Measurements from ENCODE around the gene CD6. TPM values are rescaled to one million over a fixed set of nuclear protein-coding genes. Genes with fewer than 3 reads are reported as not detected.

Gene CD6
- total and polyA plus RNA-seq, 9 donors = 0.42 to 3.4 (median 0.69) TPM

GRCh38 chr11:61055776-61056175, 84.3 kb downstream of the CD6 start:
- no peaks in the 10 kb centered on the region for H3K4me1 ChIP-seq (ENCODE audit: insufficient read depth)
- WGBS, 3 donors = 95% methylated on average over 8 of the region's 8 CpGs
- H3K4me3 ChIP-seq = no peak overlapping the region
- H3K9me3 ChIP-seq = no peaks in the 10 kb centered on the region
- no peak for DNase-seq
- no peak for TF ChIP-seq POLR2A (IDR thresholded peaks at IDR 0.05)
- TF ChIP-seq EP300 (IDR thresholded peaks at IDR 0.05) = no peak
- TF ChIP-seq CTCF (IDR thresholded peaks at IDR 0.05) = no peak
- no peaks in the 10 kb centered on the region for H3K27me3 ChIP-seq
- no peaks in the 10 kb centered on the region for H3K36me3 ChIP-seq
- intact Hi-C loops (cut with DNase I) = no loop called here
- H3K27ac ChIP-seq = no peak overlapping the region

- 77 to 82% (median 80%) methylated on average over 6 of the region's 6 CpGs for WGBS, 3 donors
- H3K4me3 ChIP-seq = no peak overlapping the region
- no peak overlapping the region for H3K27ac ChIP-seq
- intact Hi-C loops (cut with DNase I) = no loop called here
- H3K4me1 ChIP-seq (ENCODE audit: insufficient read depth) = no peaks in the 10 kb centered on the region
- TF ChIP-seq POLR2A (IDR thresholded peaks at IDR 0.05) (no peak), EP300 (IDR thresholded peaks at IDR 0.05) (no peak), CTCF (IDR thresholded peaks at IDR 0.05) (no peak)
- no peak for DNase-seq
- H3K36me3 ChIP-seq = no peaks in the 10 kb centered on the region
- no peaks in the 10 kb centered on the region for H3K27me3 ChIP-seq
- H3K9me3 ChIP-seq = no peaks in the 10 kb centered on the region
Observed at GRCh38 chr11:61056571-61056970, 85.1 kb downstream of the CD6 start.

GRCh38 chr11:61056981-61057380, 85.5 kb downstream of the CD6 start:
- WGBS, 3 donors = 79 to 84% (median 81%) methylated on average over 7 of the region's 7 CpGs
- H3K4me1 ChIP-seq (ENCODE audit: insufficient read depth) = no peaks in the 10 kb centered on the region
- no peak overlapping the region for H3K27ac ChIP-seq
- no peak for TF ChIP-seq POLR2A (IDR thresholded peaks at IDR 0.05)
- DNase-seq = no peak
- intact Hi-C loops (cut with DNase I) = no loop called here
- H3K36me3 ChIP-seq = no peaks in the 10 kb centered on the region
- no peaks in the 10 kb centered on the region for H3K27me3 ChIP-seq
- H3K9me3 ChIP-seq = no peaks in the 10 kb centered on the region
- no peak overlapping the region for H3K4me3 ChIP-seq

GRCh38 chr11:61057615-61058014, 86.1 kb downstream of the CD6 start:
- DNase-seq = no peak
- TF ChIP-seq CTCF (IDR thresholded peaks at IDR 0.05) (no peak), POLR2A (IDR thresholded peaks at IDR 0.05) (no peak), EP300 (IDR thresholded peaks at IDR 0.05) (no peak)
- no peaks in the 10 kb centered on the region for H3K27me3 ChIP-seq
- WGBS, 3 donors = 85 to 90% (median 86%) methylated on average over 12 of the region's 12 CpGs
- no peaks in the 10 kb centered on the region for H3K36me3 ChIP-seq
- intact Hi-C loops (cut with DNase I) = no loop called here
- no peaks in the 10 kb centered on the region for H3K9me3 ChIP-seq
- H3K4me3 ChIP-seq = no peak overlapping the region
- no peak overlapping the region for H3K27ac ChIP-seq
- H3K4me1 ChIP-seq (ENCODE audit: insufficient read depth) = no peaks in the 10 kb centered on the region

GRCh38 chr11:61058583-61059259, 87.2 kb downstream of the CD6 start:
- Histone ChIP-seq H3K36me3 (no peaks in the 10 kb centered on the region), H3K27me3 (no peaks in the 10 kb centered on the region), H3K4me1 (ENCODE audit: insufficient read depth) (no peaks in the 10 kb centered on the region), H3K4me3 (no peak overlapping the region), H3K27ac (no peak overlapping the region), H3K9me3 (no peaks in the 10 kb centered on the region)
- WGBS, 3 donors = 81 to 84% (median 84%) methylated on average over 14 of the region's 14 CpGs
- TF ChIP-seq CTCF (IDR thresholded peaks at IDR 0.05) = no peak
- no peak for TF ChIP-seq EP300 (IDR thresholded peaks at IDR 0.05)
- TF ChIP-seq POLR2A (IDR thresholded peaks at IDR 0.05) = no peak
- intact Hi-C loops (cut with DNase I) = no loop called here
- DNase-seq = no peak

Data from ovary (tissue), 9 donors.